ENCODE data around the gene PLB1. TPM values are rescaled to one million over a fixed set of nuclear protein-coding genes. Genes with fewer than 3 reads are reported as not detected.
A peak's percentile ranks its signal among the peaks of the same experiment; 100 is the strongest.
"Not testable (repeated sequence)": the region's sequence is repeated elsewhere in the genome, so short reads cannot be mapped to it uniquely, and the experiment has no call there.

PLB1 gene
- total and polyA plus RNA-seq, 9 donors = 1.4 to 4.3 (median 2.0) TPM

GRCh38 chr2:28662468-28663181, 166.8 kb downstream of the PLB1 start:
- WGBS (ENCODE audit: insufficient coverage) = 56% methylated on average over 10 of the region's 12 CpGs
- H3K27me3 ChIP-seq (ENCODE audit: control insufficient read depth, insufficient read depth, low read length) = no peaks in the 10 kb centered on the region
- no peak overlapping the region for H3K27ac ChIP-seq (ENCODE audit: low read length)
- H3K9me3 ChIP-seq (replicated peaks; ENCODE audit: control insufficient read depth, low read depth, low read length) = no peaks in the 10 kb centered on the region
- no peaks in the 10 kb centered on the region for H3K36me3 ChIP-seq (ENCODE audit: control insufficient read depth, insufficient read depth, low read length)
- H3K4me1 ChIP-seq (ENCODE audit: control insufficient read depth, insufficient read depth, low read length) = peaks cover 39% of the 10 kb centered on the region
- H3K4me3 ChIP-seq (ENCODE audit: low read length) = no peak overlapping the region
- no peak for DNase-seq

DNA sequence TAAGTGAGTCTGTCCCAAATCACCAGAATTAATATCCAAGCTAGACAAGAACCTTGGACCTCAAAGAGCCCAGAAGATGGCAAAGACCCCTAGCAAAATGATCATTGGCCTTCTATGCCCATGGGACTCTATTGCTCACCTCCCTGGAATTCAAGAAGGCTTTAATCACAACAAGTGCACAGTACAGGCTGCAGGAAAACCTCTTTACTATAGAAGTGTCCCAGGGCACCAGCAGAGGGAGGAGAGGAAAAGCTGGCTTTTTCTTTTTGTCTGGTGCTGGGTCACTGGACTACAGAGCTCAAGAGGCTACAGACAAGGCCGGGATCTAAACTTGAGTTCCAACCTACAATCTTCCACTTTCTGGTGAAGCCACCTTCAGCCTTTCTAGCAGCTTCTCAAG, 167.5 kb downstream of the PLB1 start:
- H3K4me3 ChIP-seq (ENCODE audit: low read length) = no peak overlapping the region
- no peaks in the 10 kb centered on the region for H3K36me3 ChIP-seq (ENCODE audit: control insufficient read depth, insufficient read depth, low read length)
- H3K4me1 ChIP-seq (ENCODE audit: control insufficient read depth, insufficient read depth, low read length) = peaks cover 39% of the 10 kb centered on the region
- no CpG with 5 or more reads among the region's 1 CpG for WGBS (ENCODE audit: insufficient coverage)
- no peaks in the 10 kb centered on the region for H3K9me3 ChIP-seq (replicated peaks; ENCODE audit: control insufficient read depth, low read depth, low read length)
- DNase-seq = no peak
- H3K27me3 ChIP-seq (ENCODE audit: control insufficient read depth, insufficient read depth, low read length) = no peaks in the 10 kb centered on the region
- H3K27ac ChIP-seq (ENCODE audit: low read length) = no peak overlapping the region

GRCh38 chr2:28664120-28664842, 168.4 kb downstream of the PLB1 start:
- Histone ChIP-seq H3K36me3 (ENCODE audit: control insufficient read depth, insufficient read depth, low read length) (no peaks in the 10 kb centered on the region), H3K4me1 (ENCODE audit: control insufficient read depth, insufficient read depth, low read length) (peaks cover 39% of the 10 kb centered on the region), H3K27ac (ENCODE audit: low read length) (peak overlapping the region; percentile 86), H3K4me3 (ENCODE audit: low read length) (no peak overlapping the region), H3K9me3 (replicated peaks; ENCODE audit: control insufficient read depth, low read depth, low read length) (no peaks in the 10 kb centered on the region), H3K27me3 (ENCODE audit: control insufficient read depth, insufficient read depth, low read length) (no peaks in the 10 kb centered on the region)
- WGBS (ENCODE audit: insufficient coverage) = 40% methylated on average over 21 of the region's 22 CpGs
- peak; percentile 82 for DNase-seq

GRCh38 chr2:28665041-28665704, 169.3 kb downstream of the PLB1 start:
- no peaks in the 10 kb centered on the region for H3K27me3 ChIP-seq (ENCODE audit: control insufficient read depth, insufficient read depth, low read length)
- H3K27ac ChIP-seq (ENCODE audit: low read length) = peak overlapping the region; percentile 86
- no peak overlapping the region for H3K4me3 ChIP-seq (ENCODE audit: low read length)
- no peaks in the 10 kb centered on the region for H3K9me3 ChIP-seq (replicated peaks; ENCODE audit: control insufficient read depth, low read depth, low read length)
- no peaks in the 10 kb centered on the region for H3K36me3 ChIP-seq (ENCODE audit: control insufficient read depth, insufficient read depth, low read length)
- 5% methylated on average over 6 of the region's 8 CpGs for WGBS (ENCODE audit: insufficient coverage)
- peak; percentile 96 for DNase-seq
- H3K4me1 ChIP-seq (ENCODE audit: control insufficient read depth, insufficient read depth, low read length) = peaks cover 39% of the 10 kb centered on the region

DNA sequence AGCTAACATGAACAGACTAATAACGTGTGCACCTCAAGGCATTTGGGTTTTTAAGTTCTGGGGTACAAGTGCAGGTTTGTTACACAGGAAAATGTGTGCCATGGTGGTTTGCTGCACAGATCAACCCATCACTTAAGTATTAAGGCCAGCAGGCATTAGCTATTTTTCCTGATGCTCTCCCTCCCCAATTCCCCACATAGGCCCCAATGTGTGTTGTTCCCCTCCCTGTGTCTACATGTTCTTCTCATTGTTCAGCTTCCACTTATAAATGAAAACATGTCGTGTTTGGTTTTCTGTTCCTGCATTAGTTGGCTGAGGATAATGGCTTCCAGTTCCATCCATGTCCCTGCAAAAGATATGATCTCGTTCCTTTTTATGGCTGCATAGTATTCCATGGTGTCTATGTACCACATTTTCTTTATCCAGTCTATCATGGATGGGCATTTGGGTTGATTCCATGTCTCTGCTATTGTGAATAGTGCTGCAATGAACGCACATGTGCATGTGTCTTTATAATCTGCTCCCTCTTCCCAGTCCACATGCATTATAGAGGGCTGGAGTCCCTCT, 170.0 kb downstream of the PLB1 start:
- WGBS (ENCODE audit: insufficient coverage) = no CpG with 5 or more reads among the region's 4 CpGs
- not testable (repeated sequence) for H3K4me3 ChIP-seq (ENCODE audit: low read length); H3K9me3 ChIP-seq (replicated peaks; ENCODE audit: control insufficient read depth, low read depth, low read length); H3K27me3 ChIP-seq (ENCODE audit: control insufficient read depth, insufficient read depth, low read length); H3K36me3 ChIP-seq (ENCODE audit: control insufficient read depth, insufficient read depth, low read length)
- Histone ChIP-seq H3K4me1 (ENCODE audit: control insufficient read depth, insufficient read depth, low read length) (peaks cover 39% of the 10 kb centered on the region), H3K27ac (ENCODE audit: low read length) (peak overlapping the region; percentile 86)
- DNase-seq = peak; percentile 50

DNA sequence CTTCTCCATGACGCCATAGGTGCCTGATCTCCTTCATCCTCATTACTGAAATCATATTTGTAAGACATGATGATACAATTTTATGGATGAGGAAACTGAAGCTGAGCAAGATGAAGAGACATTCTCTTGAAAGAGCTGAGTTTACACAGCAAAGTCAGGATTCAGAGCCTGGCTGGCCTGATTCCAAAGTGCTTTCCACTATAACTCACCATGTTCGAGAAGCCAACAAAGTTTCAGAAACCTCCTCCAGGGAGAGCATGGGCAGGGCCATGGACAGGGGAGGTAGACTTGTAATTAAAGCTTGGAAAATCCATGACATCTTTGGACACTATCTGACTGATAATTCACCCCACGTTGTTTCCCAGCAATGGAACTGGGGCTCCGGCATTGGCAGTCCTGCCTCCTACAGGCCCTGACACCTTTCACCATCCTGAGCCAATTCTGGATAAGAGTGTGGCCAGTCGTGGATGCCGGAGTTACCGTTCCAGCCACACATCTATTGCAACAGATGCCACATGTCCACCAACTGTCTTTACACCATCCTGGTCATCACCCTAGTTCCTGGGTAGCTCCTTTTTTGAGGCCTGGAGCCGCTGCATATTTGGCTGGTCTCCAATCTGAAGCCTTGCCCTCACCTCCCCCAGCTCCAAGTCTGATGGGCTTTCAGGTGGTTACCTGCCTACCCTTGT, 170.8 kb downstream of the PLB1 start:
- Histone ChIP-seq H3K9me3 (replicated peaks; ENCODE audit: control insufficient read depth, low read depth, low read length) (no peaks in the 10 kb centered on the region), H3K4me3 (ENCODE audit: low read length) (no peak overlapping the region), H3K4me1 (ENCODE audit: control insufficient read depth, insufficient read depth, low read length) (peaks cover 35% of the 10 kb centered on the region), H3K27me3 (ENCODE audit: control insufficient read depth, insufficient read depth, low read length) (no peaks in the 10 kb centered on the region), H3K27ac (ENCODE audit: low read length) (no peak overlapping the region), H3K36me3 (ENCODE audit: control insufficient read depth, insufficient read depth, low read length) (no peaks in the 10 kb centered on the region)
- 83% methylated on average over 6 of the region's 8 CpGs for WGBS (ENCODE audit: insufficient coverage)
- peak; percentile 30 for DNase-seq

DNA sequence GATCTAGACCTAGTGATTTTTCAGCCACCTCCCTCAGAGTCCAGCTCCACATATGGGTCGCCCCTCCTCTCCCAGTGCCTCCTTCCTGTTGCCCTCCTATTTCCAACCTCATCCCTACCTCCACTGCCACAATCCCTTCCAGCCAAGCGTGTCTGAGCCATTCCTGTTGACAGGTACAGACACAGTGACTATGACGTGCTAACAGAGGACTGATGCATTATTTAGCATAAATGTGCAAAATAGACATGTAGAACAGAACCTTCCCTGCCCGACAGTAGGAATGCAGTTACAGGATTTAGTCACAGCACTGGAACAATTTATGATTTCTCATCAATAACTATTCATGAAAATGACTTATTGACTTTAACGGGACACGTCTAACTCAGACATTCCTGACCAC, 171.4 kb downstream of the PLB1 start:
- 86% methylated on average over 2 of the region's 6 CpGs for WGBS (ENCODE audit: insufficient coverage)
- Histone ChIP-seq H3K27me3 (ENCODE audit: control insufficient read depth, insufficient read depth, low read length) (no peaks in the 10 kb centered on the region), H3K9me3 (replicated peaks; ENCODE audit: control insufficient read depth, low read depth, low read length) (no peaks in the 10 kb centered on the region), H3K4me1 (ENCODE audit: control insufficient read depth, insufficient read depth, low read length) (peaks cover 30% of the 10 kb centered on the region), H3K36me3 (ENCODE audit: control insufficient read depth, insufficient read depth, low read length) (no peaks in the 10 kb centered on the region), H3K4me3 (ENCODE audit: low read length) (no peak overlapping the region), H3K27ac (ENCODE audit: low read length) (no peak overlapping the region)
- DNase-seq = no peak

- 100% methylated on average over 2 of the region's 5 CpGs for WGBS (ENCODE audit: insufficient coverage)
- Histone ChIP-seq H3K4me3 (ENCODE audit: low read length) (no peak overlapping the region), H3K36me3 (ENCODE audit: control insufficient read depth, insufficient read depth, low read length) (no peaks in the 10 kb centered on the region), H3K9me3 (replicated peaks; ENCODE audit: control insufficient read depth, low read depth, low read length) (no peaks in the 10 kb centered on the region), H3K27ac (ENCODE audit: low read length) (no peak overlapping the region), H3K27me3 (ENCODE audit: control insufficient read depth, insufficient read depth, low read length) (no peaks in the 10 kb centered on the region), H3K4me1 (ENCODE audit: control insufficient read depth, insufficient read depth, low read length) (peaks cover 26% of the 10 kb centered on the region)
- DNase-seq = no peak
These were observed 172.4 kb downstream of the PLB1 start for GRCh38 chr2:28668106-28668814.

GRCh38 chr2:28668880-28669279, 173.0 kb downstream of the PLB1 start:
- H3K27me3 ChIP-seq (ENCODE audit: control insufficient read depth, insufficient read depth, low read length) = no peaks in the 10 kb centered on the region
- WGBS (ENCODE audit: insufficient coverage) = no CpG with 5 or more reads among the region's 2 CpGs

More at GRCh38 chr2:28668880-28669279, 173.0 kb downstream of the PLB1 start:
- DNase-seq = no peak
- H3K4me1 ChIP-seq (ENCODE audit: control insufficient read depth, insufficient read depth, low read length) = peaks cover 25% of the 10 kb centered on the region
- no peak overlapping the region for H3K27ac ChIP-seq (ENCODE audit: low read length)
- H3K36me3 ChIP-seq (ENCODE audit: control insufficient read depth, insufficient read depth, low read length) = no peaks in the 10 kb centered on the region
- no peak overlapping the region for H3K4me3 ChIP-seq (ENCODE audit: low read length)
- H3K9me3 ChIP-seq (replicated peaks; ENCODE audit: control insufficient read depth, low read depth, low read length) = no peaks in the 10 kb centered on the region
